GM21619 (cell line): Measurements from ENCODE around the gene PPFIA4.

Experiments
- ATAC-seq: cut with Tn5 transposase; IDR thresholded peaks from one replicate; pipeline ENCODE4 v1.9.1; 2021; ENCODE audit not compliant: unreplicated experiment

PPFIA4 gene

DNA sequence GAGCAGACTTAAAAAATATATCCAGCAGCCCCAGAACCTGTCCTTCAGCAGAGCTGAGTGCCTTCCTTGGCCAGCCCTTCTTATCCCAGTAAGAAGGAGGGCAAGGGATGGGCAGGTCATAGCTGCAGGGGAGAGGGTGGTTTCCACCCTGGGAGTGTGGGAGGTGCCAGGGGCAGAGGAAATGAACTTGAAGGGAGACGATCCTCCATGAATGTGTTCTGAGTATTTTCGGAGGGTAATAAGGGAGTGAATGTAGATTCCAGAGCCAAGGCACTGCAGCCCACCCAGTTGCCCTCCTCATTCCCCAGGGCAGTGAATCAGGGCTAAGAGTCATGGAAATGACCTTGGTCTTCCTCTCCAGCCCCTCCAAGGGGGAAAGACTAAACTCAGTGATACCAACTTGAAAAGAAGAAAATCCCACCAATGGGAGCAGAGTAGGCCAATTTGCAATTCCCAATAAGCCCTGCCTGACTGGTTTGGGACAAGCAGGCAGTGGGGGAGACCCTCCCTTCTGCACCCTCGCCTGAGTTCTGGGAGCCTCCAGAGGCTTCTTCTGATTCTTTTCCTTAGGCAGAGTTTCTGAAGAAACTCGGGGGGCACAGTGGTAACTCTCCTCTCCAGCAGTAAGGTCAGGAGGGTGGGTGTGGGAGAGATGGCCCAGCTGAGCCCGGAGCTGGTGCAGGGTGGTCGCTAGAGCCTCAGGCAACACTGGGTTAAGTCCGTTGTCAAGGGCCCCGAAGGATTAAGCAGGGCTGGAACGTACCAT lies 55.4 kb downstream of the PPFIA4 start:
- no peak for ATAC-seq

DNA sequence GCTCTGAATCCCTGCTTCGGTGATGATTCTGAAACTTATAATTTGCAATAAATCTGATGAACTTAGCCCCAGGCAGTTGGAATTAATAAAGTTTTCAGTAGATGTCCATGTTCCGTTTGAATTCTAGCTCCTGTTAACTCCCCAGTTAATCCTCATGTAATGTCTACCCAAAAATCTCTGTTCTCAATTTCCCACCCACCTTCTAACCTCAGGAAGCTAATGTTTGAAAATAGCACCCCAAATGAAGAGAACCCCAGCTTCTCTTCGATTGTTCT lies 55.9 kb downstream of the PPFIA4 start:
- no peak for ATAC-seq

DNA sequence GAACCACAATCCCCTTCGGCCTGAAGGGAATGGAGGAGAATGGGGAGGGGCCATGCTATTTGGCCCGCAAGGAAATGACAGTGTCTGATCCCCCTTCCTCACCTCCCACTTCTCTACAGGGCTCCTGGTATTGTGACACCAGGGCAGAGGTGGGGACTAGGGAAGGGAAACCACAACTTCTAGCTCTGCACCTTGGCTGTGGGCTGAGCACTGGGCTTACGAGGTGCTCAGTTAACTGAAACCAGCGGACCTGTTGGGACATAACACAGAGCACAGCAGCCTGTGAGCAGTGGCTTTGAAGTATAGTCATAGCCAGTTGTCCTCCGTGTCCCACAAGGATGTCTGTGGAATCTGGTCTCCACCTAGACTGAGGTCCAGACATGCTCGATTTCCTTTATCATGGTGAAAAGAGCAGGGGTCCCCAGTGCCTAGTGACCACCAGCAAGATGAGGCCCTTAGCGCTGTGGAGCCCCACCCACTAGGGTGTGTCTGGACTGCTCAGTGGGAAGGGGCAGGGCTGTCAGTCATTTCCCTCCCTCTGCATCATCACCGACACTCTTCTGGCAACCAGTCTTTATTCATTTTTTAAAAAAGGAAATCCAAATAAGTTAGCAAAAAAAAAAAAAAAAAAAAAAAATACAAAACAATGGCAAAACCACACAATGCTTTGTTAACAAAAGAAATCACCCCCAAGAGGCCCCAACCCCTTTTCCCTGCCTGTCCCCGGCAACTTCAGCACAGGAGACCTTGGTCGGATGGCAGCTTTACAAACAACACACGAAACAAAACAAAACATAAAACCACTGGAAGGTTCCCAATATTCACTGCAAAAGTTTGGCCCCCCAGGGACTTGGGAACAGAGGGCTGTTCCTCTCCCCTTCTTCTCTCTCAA lies 56.5 kb downstream of the PPFIA4 start:
- no peak for ATAC-seq

DNA sequence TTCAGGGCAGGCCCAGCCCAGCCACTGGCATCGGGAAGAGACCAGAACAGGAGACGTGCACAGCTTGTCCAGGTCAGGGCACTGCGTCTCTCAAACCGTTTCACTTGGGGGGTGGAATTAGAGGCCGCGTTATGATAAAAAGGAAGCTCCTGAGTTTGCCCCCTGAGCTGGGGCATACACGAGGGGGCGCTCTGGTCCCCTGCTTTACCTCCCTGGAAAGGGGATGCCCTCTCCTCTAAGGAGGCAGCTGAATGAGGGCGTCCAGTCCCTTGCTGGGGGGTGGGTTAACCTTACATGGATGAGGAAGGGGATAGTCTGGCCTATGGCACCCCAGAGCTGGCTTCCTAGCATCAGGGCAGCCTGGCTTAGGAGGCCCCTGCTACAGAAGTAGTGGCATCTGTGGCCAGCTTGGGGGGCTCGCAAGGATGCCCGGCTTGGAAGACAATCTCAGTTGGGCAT lies 57.2 kb downstream of the PPFIA4 start:
- ATAC-seq: no peak

DNA sequence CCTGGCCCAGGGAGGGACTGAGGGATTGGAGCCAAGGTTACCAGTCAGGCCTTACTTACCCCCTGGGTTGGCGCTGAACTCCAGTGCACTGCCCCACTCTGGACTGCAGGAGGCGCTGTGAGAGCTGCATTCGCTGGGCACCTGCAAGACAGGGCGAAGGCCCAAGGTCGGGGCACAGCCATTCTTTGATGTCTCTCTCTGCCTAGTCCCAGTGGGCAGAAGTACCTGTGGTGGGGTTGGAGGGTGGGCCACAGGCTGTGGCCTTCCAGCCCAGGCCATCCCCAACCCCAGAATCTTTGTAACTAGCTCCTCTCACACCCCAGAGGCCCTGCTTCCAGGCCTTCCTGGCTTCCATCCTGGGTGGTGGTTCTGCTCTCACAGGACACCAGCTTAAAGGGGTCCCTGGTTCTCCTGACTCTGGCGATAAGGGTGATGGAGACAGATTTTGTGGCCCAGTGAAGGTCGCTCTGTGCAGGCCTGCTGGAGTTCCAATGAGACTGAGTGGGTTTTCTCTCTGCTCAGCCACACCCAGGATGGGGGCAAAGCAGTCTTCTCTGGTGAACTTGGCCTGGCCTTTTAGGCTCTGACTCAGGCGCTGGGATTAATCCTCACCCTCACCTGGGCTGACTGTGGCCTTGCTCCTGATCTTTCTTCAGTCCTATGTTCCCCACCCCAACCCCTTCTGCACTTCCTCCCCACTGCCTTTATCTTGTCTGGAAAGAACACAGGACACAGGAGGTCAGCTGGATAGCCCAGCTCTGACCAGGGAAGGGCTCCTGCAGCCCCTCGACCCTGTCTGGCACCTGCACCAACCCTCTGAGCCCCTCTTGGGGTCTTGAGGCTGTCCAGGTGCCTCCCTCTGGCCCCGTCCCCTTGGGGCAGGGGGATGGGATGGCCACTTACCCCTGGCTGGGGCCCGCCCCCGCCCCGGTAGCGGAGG lies 58.6 kb downstream of the PPFIA4 start:
- no peak for ATAC-seq

DNA sequence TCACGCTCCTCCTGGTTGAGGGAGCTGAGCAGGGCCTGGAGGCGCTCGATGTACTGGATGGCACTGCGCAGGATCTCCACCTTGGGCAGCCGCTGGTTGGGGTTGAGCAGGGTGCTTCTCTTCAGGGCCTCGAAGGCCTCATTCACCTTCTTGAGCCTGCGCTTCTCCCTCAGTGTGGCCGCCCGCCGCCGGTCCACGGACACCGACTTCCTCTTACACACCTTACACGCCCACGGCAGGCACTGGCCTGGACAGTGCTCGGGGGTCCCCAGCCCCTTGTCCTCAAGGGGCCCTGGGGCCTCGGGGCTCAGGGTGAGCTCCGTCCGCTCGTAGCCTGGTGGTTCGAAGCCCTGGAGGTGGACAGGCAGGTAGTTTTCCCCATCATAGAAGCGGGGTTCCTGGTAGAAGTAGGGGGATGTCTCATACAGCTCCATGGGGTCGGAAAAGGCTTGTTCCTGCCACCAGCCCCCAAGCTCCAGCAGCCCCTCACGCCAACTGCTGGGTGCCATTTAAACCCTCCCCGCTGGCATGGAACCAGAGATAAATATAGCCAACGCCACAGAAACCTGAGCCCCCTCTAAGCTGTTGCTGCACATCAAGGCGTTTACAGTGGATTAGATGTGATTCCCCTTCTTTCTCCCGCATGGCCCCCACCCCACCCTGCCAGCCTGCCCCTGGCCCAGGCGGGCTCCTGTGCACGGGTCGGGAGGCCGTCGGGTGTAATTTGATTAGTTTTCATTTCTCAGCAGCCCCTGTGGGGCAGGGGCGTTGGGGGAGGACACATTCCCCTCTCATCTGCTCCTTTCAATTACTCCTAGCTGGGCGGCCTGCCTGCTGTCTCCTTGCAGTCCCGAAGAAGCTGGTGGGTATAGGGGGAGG lies 59.5 kb downstream of the PPFIA4 start, which contains the start of gene MYOG:
Gene MYOG (minus strand): TSS at position 485 of the 879 bp plus-strand sequence. CDS start 51 bp downstream, at position 434.
- no peak for ATAC-seq

DNA sequence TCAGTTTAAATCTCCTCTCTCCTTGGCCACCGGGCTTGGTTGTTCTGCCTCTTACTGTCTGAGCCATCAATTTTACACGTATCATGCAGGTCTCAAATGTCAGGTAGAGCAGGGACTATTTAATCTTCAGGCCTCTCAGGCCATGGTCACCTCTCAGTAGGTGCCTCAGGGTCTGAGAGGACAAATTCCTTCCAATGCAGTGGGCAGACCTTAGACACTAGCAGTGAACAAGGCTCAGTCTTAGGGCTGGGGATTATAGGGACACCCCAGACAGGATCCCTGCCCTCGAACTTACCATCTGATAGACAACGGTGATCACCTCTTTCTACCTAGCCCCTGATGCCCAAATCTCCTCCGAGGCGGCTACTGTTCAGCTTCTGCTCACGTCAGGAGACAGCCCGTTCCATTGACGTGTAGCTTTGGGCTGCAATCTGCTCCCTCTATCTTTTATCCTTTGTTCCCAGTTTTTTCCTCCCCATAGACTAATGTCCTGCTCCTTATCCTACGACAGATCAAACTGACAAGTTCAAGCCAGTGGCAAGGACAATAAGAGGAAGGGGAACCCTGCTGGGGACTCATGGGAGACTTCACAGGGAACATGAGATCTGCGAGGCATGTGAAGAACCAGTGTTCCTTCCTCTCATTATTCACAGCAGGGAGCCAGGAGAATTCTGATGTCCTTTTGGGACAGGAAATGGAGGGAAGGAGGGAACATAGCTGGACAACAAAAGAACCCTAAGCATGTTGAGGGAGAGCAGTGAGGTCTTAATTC lies 60.9 kb downstream of the PPFIA4 start:
- ATAC-seq: no peak

DNA sequence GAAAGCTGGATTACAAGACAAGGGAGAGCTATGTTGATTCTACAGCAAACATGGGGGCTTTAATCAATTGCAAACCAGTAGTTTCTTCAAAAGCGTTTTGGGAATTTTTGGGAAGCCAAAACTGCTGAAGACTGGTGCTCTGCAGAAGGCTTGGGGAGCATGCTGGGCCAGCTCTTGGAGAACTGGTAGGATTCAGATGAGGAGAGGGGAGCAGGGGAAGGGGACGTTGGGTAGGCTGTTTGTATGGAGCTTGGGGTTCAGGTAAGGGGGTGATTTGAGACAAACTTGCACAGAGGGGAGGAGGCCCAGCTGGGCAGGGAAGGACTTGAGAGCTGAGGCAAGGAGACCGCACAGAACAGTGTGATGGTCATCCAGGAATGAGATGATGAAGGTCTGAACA lies 62.1 kb downstream of the PPFIA4 start:
- ATAC-seq: no peak

DNA sequence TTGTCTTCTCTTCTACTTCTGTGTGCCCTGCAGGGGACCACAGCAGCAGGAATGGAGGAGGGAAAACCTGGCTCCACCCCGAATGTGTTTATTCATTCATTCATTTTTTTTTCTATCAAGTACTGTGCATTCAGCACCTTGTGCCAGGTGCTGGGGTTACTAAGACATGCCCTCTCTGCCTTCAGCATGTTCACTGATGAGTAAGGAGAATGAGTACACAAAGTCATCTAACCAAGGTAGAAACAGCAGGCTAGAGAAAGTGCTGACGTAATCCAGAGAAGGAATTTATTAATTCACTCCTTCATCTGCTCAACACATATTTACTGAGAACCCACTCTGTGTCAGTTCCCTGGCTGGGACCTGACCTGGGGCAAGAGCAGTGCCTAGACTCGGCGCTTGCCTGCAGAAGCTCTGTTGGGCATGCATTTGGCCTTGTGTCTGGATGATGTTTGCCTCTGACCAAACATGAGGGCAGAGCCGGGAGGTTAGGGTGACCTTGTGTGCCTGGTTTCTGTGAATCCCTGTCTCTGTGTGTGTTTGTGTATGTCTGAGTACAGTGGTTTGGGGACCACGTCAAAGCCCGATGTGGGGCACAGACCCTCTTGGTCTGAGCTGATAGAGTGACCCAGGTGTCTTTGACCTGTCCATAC lies 62.8 kb downstream of the PPFIA4 start:
- ATAC-seq: no peak

DNA sequence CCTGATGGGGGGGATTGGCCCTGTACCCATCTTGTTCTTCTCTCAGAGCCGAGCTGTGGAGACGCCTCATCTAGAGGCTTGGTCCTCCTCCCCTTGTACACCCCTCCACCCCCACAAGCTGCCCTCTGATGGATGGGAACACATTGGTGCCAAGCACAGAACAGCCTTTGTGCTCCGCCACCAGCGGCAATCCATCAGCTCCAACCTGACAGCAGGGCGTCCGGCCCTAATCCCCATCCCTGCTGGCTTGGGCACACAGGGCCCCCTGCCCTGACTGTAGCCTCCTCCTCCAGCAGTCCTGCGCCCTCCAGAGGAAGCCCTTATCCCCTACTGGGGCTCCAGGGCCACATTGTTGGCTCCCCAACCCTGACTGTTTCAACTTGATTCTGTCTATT lies 63.4 kb downstream of the PPFIA4 start:
- no peak for ATAC-seq

DNA sequence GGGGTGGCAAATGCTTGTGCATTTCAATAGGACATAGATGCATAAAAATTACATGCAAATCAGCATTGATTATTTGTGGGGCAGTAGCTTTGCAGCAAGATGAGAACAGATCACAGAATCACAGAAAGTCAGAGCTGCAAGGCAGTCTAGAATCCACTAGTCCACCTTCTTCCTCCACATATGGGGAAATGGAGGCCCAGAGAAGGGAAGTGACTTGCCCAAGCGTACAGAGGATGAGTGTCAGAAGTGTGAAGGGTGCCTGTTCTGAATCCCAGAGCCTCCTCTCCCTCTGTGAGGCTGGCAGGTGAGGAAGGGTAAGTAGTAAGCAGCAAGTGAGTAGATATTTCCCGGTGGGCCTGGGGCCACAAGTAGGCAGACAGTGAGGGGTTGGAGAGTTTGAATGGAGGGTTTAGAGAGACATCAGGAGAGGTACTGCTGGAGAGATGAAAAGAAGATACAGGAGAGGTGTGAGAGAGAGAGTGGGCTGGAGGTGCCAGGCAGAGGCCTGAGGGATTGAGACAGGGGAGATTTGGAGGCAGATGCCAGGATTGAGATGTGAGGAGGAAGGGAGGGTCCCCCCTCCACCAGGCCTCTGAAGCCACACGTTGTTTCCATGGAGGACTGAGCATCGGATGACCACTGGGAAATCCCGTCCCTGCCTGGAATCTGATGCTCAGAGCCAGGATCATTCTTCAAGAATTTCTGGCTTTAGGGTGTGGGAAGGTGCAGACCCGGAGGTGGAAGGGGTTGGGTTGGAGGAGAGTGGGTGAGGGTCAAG lies 64.3 kb downstream of the PPFIA4 start:
- ATAC-seq: no peak

DNA sequence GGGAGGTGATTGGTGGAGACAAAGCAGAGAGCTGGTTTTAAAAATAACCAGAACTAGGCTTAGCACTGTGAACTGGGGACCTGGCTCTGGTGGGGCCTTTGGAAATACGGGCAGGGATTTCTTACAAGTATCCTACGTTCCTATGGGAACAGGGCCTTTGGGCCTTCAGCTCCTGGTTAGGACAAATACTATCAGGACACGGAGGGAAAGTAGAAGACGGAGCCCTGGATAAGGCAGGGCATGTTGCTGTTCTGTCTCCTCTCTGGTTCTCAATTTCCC lies 64.8 kb downstream of the PPFIA4 start:
- no peak for ATAC-seq

DNA sequence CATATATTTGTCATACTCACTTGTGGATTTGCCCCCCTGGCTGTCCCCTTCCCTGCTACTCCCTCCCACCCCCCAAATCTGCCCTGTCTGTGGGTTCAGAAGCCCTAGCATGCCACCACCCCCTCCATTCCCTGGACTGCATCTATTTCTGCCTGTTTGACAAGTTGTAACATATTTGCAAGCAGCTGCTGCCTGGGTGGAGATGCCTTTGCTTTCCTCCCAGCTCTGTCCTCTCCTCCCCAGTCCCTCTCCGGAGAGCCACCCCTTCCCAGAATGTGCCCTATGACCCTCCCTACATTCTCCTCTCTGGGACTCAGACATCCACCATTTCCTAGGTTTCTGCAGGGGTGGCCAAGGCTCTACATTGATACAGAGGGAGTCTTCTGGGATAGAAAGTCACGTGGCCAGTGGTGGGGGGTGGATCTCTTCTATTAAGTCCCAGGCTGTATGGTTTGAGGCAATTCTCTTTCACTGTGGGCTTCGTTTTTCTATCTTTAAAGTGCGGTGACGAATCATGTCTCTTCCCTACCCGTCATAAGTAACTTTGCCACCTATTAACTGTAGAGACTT lies 65.6 kb downstream of the PPFIA4 start:
- ATAC-seq: no peak

DNA sequence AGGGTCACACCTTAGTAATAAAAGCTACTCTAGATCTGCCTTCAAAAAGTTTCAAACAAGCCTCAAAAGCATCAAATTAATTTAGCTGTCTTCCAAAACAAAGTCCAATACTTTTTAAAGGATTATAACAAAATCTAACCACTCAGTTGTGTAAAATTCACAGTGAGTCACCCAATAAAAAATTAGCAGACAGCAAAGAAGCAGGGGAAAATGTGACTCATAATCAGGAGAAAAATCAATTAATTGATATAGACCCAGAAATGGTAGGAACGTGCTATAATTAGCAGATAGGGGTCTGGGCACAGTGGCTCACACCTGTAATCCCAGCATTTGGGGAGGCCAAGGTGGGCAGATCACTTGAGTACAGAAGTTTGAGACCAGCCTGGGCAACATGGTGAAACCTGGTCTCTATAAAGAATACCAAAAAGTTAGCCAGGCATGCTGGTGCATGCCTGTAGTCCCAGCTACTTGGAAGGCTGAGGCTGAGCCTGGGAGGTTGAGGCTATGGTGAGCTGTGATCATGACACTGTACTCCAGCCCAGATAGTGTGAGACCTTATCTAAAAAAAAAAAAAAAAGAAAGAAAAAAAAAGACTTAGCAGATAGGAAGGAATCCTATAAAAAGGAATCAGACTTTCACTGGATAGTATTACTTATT lies 67.6 kb downstream of the PPFIA4 start:
- ATAC-seq: no peak

DNA sequence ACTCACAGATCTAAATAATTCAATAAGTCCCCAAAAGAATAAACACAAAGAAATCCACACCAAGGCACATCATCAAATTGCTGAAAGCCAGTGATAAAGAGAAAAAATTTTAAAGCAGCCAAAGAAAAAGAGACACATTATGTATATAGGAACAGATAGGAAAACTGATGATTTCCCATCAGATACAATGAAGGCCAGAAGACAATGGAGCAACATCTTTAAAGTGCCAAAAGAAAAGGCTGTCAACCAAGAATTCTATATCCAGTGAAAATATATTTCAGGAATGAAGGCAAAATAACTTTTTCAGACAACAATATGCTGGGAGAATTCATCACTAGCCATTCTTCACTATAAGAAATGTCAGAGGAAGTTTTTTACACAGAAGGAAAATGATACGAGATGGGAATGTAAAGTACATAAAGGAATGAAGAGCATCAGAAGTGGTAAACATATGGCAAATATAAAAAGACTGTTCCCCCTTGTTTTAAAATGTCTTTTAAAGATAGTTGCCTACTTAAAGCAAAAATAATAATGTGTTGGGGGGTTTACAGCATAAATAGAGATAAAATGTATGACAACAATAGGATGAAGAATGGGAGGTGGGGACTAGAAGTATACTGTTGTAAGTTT lies 68.9 kb downstream of the PPFIA4 start:
- ATAC-seq: no peak

DNA sequence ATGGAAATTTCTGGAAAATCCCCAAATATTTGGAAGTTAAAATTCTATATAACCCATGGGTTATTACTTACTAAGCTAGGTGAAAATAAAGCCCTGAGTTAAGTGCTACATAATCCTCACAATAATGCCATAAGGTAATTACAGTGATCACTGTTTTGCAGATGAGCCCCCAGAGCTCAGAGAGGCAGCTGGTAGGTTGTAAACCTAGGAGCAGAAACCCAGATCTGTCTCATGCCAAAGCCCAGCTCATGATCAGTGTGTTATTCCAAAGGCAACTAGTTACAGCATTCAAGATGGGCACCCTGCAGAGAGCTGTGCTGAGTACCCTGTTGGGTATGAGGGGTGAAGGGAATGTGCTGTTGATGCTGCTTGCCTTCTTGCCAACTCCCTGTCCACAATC lies 70.3 kb downstream of the PPFIA4 start:
- ATAC-seq: no peak

DNA sequence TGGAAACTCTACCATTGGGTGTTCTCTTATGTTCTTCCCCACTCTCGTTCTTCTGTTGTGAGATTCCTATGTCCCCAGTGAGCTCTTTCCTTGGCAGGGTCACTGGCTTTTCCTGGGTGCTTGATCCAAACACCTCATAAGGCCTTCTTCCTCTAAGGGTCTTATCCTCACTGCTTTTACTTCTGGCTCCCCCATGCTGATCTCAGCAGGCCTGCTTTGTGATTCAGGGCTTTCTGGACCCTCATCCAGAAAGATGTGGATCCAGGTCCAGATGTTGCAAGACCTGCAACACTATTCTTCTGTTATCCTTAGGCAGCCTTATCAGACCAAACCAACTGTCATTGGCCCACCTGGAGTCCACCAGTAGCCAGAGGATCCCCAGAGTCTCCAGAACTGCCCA lies 70.7 kb downstream of the PPFIA4 start:
- no peak for ATAC-seq
